Adrenal gland (tissue), 5 donors: ENCODE measurements around the gene PPM1E.

Source experiments
- POLR2A ChIP-seq, 2 donors: fragments of 450-650 bp; IDR thresholded peaks; one replicate each; pipeline ENCODE4 v1.6.1; 2017; ENCODE audit warnings: antibody characterized with exemption in 2 of 2, mild to moderate bottlenecking in 2 of 2, moderate library complexity in 1 of 2
- TF ChIP-seq, protein P1 (sequence below), 6 experiments: fragments of 450-650 bp in 4 of 6; fragments of 200-600 bp in 2 of 6; sonication (generic) in 1 of 6; IDR thresholded peaks; 1 replicate in 5 of 6; 2 replicates in 1 of 6; pipeline versions ENCODE4 v1.5.1 to v1.8.0; 2016 to 2021; ENCODE audit warnings: antibody characterized with exemption in 6 of 6, mild to moderate bottlenecking in 2 of 6, moderate library complexity in 1 of 6
- donor health status: DM: no; HTN: no; CAD: no.

GRCh38 chr17:58985971-58986370 lies 230.3 kb downstream of the PPM1E start:
- no peak for TF ChIP-seq POLR2A (IDR thresholded peaks at IDR 0.05)
- TF ChIP-seq, protein P1, sequence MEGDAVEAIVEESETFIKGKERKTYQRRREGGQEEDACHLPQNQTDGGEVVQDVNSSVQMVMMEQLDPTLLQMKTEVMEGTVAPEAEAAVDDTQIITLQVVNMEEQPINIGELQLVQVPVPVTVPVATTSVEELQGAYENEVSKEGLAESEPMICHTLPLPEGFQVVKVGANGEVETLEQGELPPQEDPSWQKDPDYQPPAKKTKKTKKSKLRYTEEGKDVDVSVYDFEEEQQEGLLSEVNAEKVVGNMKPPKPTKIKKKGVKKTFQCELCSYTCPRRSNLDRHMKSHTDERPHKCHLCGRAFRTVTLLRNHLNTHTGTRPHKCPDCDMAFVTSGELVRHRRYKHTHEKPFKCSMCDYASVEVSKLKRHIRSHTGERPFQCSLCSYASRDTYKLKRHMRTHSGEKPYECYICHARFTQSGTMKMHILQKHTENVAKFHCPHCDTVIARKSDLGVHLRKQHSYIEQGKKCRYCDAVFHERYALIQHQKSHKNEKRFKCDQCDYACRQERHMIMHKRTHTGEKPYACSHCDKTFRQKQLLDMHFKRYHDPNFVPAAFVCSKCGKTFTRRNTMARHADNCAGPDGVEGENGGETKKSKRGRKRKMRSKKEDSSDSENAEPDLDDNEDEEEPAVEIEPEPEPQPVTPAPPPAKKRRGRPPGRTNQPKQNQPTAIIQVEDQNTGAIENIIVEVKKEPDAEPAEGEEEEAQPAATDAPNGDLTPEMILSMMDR (IDR thresholded peaks at IDR 0.05): no peak
